ENCODE measurements around the gene SPOCD1.

- TF ChIP-seq EGR1 (IDR thresholded peaks at IDR 0.05) = no peak
- TF ChIP-seq, protein P1, sequence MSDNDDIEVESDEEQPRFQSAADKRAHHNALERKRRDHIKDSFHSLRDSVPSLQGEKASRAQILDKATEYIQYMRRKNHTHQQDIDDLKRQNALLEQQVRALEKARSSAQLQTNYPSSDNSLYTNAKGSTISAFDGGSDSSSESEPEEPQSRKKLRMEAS (IDR thresholded peaks at IDR 0.05) = no peak
- no peak for TF ChIP-seq REST (IDR thresholded peaks at IDR 0.05; ENCODE audit: low read depth)
- no peak for TF ChIP-seq EP300 (IDR thresholded peaks at IDR 0.05; ENCODE audit: borderline replicate concordance)
- no peak for TF ChIP-seq TAF1 (IDR thresholded peaks at IDR 0.05; ENCODE audit: low read depth)
- TF ChIP-seq NFIC (IDR thresholded peaks at IDR 0.05) = no peak
- no peak for TF ChIP-seq FOXM1 (IDR thresholded peaks at IDR 0.05; ENCODE audit: borderline replicate concordance, low read depth)
- TF ChIP-seq CREB1 (IDR thresholded peaks at IDR 0.05; ENCODE audit: low read depth) = no peak
- no peak for TF ChIP-seq CEBPB (IDR thresholded peaks at IDR 0.05)
- no peak for TF ChIP-seq YY1 (IDR thresholded peaks at IDR 0.05; ENCODE audit: low read depth)
- TF ChIP-seq RAD21 (IDR thresholded peaks at IDR 0.05; ENCODE audit: low read depth) = no peak
Observed at GRCh38 chr1:31802190-31803150, 13.4 kb downstream of the SPOCD1 start.

Measured in Ishikawa (cell line).